WTC11 (cell line): ENCODE measurements around the gene PYGB.

Experiments used
- CTCF ChIP-seq: fragments of 200-600 bp; IDR thresholded peaks from 2 replicates; pipeline ENCODE4 v1.8.0; 2022; ENCODE audit warnings: antibody characterized with exemption
- MAX ChIP-seq: sonication (generic); formaldehyde crosslinking; IDR thresholded peaks from 2 replicates; pipeline ENCODE4 v1.8.0; 2022; ENCODE audit warnings: mild to moderate bottlenecking, missing genetic modification reagents
- NFE2L1 ChIP-seq: sonication (generic); formaldehyde crosslinking; IDR thresholded peaks from 2 replicates; pipeline ENCODE4 v1.8.1; 2023; ENCODE audit warnings: missing genetic modification reagents
- TEAD1 ChIP-seq: sonication (generic); formaldehyde crosslinking; IDR thresholded peaks from 2 replicates; pipeline ENCODE4 v1.8.0; 2022; ENCODE audit warnings: mild to moderate bottlenecking, missing genetic modification reagents

- TF ChIP-seq CTCF = no peak
- TF ChIP-seq NFE2L1 (CRISPR knock-in tag) = no peak
- no peak for TF ChIP-seq TEAD1 (CRISPR knock-in tag)
- TF ChIP-seq MAX (CRISPR knock-in tag) = no peak
These were observed 6.7 kb downstream of the PYGB start for GRCh38 chr20:25254571-25254970.
